Lower leg skin (tissue), 4 donors: ENCODE data around the gene OR5B3. TPM values are rescaled to one million over a fixed set of nuclear protein-coding genes. Genes with fewer than 3 reads are reported as not detected.

Experiments used
- total RNA-seq, 4 donors: library from RNA; depleted of rRNA; stranded (reverse); fragments of >200 nt; gene quantifications; one replicate each; pipeline ENCODE4 v1.1.0, GENCODE V29; 2016

The OR5B3 gene
- total RNA-seq, 4 donors from 2014 or later, result not detected

Other genes starting within 250 kb of the OR5B3 start
- under 1 TPM in 1 of 4 donors, not detected in 3; 0.65 TPM for gene OR9Q2, start 217.8 kb downstream of the OR5B3 start, total RNA-seq
- gene OR1S2, start 202.7 kb downstream of the OR5B3 start, total RNA-seq, result not detected
- not detected for gene OR1S1, start 194.2 kb downstream of the OR5B3 start, total RNA-seq
- not detected for gene OR10Q1, start 178.0 kb downstream of the OR5B3 start, total RNA-seq
- gene OR10W1, start 138.6 kb downstream of the OR5B3 start, total RNA-seq, result not detected
- not detected for gene OR5B17, start 47.8 kb downstream of the OR5B3 start, total RNA-seq
- gene OR5B2, start 21.2 kb upstream of the OR5B3 start, total RNA-seq, result not detected
- gene OR5B12, start 35.4 kb upstream of the OR5B3 start, total RNA-seq, result not detected
- gene OR5B21, start 101.2 kb upstream of the OR5B3 start, total RNA-seq, result not detected
- 1 to 10 TPM; 4.1 to 7.7 (median 5.4) TPM for gene LPXN, start 169.0 kb upstream of the OR5B3 start, total RNA-seq
- 10 to 100 TPM; 46.4 to 58.4 (median 51.7) TPM for gene ZFP91, start 172.2 kb upstream of the OR5B3 start, total RNA-seq
- gene CNTF, start 215.8 kb upstream of the OR5B3 start, total RNA-seq, result 1 to 10 TPM in 3 of 4 donors, under 1 TPM in 1; 0.89 to 2.3 (median 1.6) TPM